SIG-M5 treated with dmso at 0.1 percent for 504 hours (cell line): Measurements from ENCODE around the gene ADRA1B.
"Not testable (repeated sequence)": the region's sequence is repeated elsewhere in the genome, so short reads cannot be mapped to it uniquely, and the experiment has no call there.

Experiments used
- DNase-seq: peaks from one replicate; lab custom pipeline; 2025; ENCODE audit not compliant: unreplicated experiment; lab: John Stamatoyannopoulos, UW

Gene ADRA1B

GRCh38 chr5:159965031-159965837 lies 49.0 kb downstream of the ADRA1B start:
- peak; percentile 30 for DNase-seq

- not testable (repeated sequence) for DNase-seq
Observed at GRCh38 chr5:159965838-159966128, 49.5 kb downstream of the ADRA1B start.

GRCh38 chr5:159969966-159970365 lies 53.7 kb downstream of the ADRA1B start:
- DNase-seq: no peak

GRCh38 chr5:159971038-159971437 lies 54.8 kb downstream of the ADRA1B start:
- no peak for DNase-seq

GRCh38 chr5:159971514-159971913 lies 55.2 kb downstream of the ADRA1B start:
- no peak for DNase-seq

- DNase-seq: no peak
Observed at GRCh38 chr5:159971931-159972461, 55.7 kb downstream of the ADRA1B start.

- DNase-seq: no peak
Observed at GRCh38 chr5:159972538-159973362, 56.5 kb downstream of the ADRA1B start.

- DNase-seq: peak; percentile 9
Observed at GRCh38 chr5:159975462-159976019, 59.3 kb downstream of the ADRA1B start.

- no peak for DNase-seq
Observed at GRCh38 chr5:159976921-159977320, 60.6 kb downstream of the ADRA1B start.

GRCh38 chr5:159978358-159978757 lies 62.1 kb downstream of the ADRA1B start:
- no peak for DNase-seq

- no peak for DNase-seq
Observed at GRCh38 chr5:159982421-159983173, 66.3 kb downstream of the ADRA1B start.

- DNase-seq: peak; percentile 73
Observed at GRCh38 chr5:159987031-159987674, 70.9 kb downstream of the ADRA1B start.

GRCh38 chr5:159990506-159990905 lies 74.2 kb downstream of the ADRA1B start:
- no peak for DNase-seq

GRCh38 chr5:159992566-159992965 lies 76.3 kb downstream of the ADRA1B start:
- DNase-seq: no peak

GRCh38 chr5:159993194-159993593 lies 76.9 kb downstream of the ADRA1B start:
- no peak for DNase-seq

- DNase-seq: no peak
Observed at GRCh38 chr5:159995907-159996306, 79.6 kb downstream of the ADRA1B start.

- no peak for DNase-seq
Observed at GRCh38 chr5:160001457-160001856, 85.2 kb downstream of the ADRA1B start.

- DNase-seq: no peak
Observed at GRCh38 chr5:160007514-160007913, 91.2 kb downstream of the ADRA1B start.

GRCh38 chr5:160008529-160008876 lies 92.2 kb downstream of the ADRA1B start:
- DNase-seq: not testable (repeated sequence)

GRCh38 chr5:160008877-160009590 lies 92.8 kb downstream of the ADRA1B start, which contains the start of gene TTC1:
Gene TTC1, plus strand, starts transcription at chr5:160009139. Its CDS starts 1,390 bp downstream, at chr5:160010529.
- DNase-seq: peak; percentile 99
